H1 (cell line): ENCODE data around the gene SH3RF3. TPM values are rescaled to one million over a fixed set of nuclear protein-coding genes. Genes with fewer than 3 reads are reported as not detected.

Experiments
- CTCF ChIA-PET: fragments of 300-600 bp; sonication (Branson Sonifier 250); formaldehyde crosslinking; loops from one replicate; lab custom pipeline; 2021; ENCODE audit not compliant: partially characterized antibody; lab: Charles Lee
- POLR2A ChIA-PET: fragments of 300-600 bp; sonication (Branson Sonifier 250); formaldehyde crosslinking; loops from one replicate; lab custom pipeline; 2021; ENCODE audit warnings: inconsistent platforms; ENCODE audit not compliant: partially characterized antibody; lab: Charles Lee
- DNase-seq, 2 experiments: peaks; one replicate each; pipeline versions ENCODE4 v3.0.0 to v3.0.0-alpha.2; 2010 to 2022; ENCODE audit warnings: low spot score in 2 of 2, low read depth in 1 of 2, mixed read lengths in 1 of 2
- FAIRE-seq: peaks from 2 replicates; lab custom pipeline; 2011; peaks lifted over from hg19 to GRCh38; lab: Jason Lieb, UNC
- H2AFZ ChIP-seq: 2 replicates; pipeline ENCODE4 v1.8.1; 2012; ENCODE audit warnings: low read length, inconsistent platforms
- H2AK5ac ChIP-seq: 2 replicates; pipeline ENCODE4 v1.6.1; 2013; ENCODE audit warnings: low read depth, low read length
- H2BK120ac ChIP-seq: replicated peaks from 2 replicates; pipeline ENCODE3; 2013; ENCODE audit warnings: low read depth, low read length, inconsistent platforms
- H2BK12ac ChIP-seq: 2 replicates; pipeline ENCODE4 v1.6.1; 2013; ENCODE audit warnings: low read depth, low read length
- H2BK15ac ChIP-seq: 2 replicates; pipeline ENCODE4 v1.6.1; 2013; ENCODE audit warnings: low read length
- H2BK20ac ChIP-seq: 2 replicates; pipeline ENCODE4 v1.6.1; 2013; ENCODE audit warnings: low read length
- H2BK5ac ChIP-seq: 2 replicates; pipeline ENCODE4 v1.6.1; 2013; ENCODE audit warnings: low read depth, low read length
- H3K14ac ChIP-seq: 2 replicates; pipeline ENCODE4 v1.6.1; 2013; ENCODE audit warnings: inconsistent platforms; ENCODE audit not compliant: insufficient read length
- H3K18ac ChIP-seq: 2 replicates; pipeline ENCODE4 v1.6.1; 2013; ENCODE audit warnings: low read length; ENCODE audit errors: extremely low read depth
- H3K23ac ChIP-seq: 2 replicates; pipeline ENCODE4 v1.6.1; 2013; ENCODE audit warnings: inconsistent platforms; ENCODE audit not compliant: insufficient read length
- H3K23me2 ChIP-seq: 2 replicates; pipeline ENCODE4 v1.6.1; 2013; ENCODE audit warnings: low read depth, low read length
- H3K27ac ChIP-seq: 2 replicates; pipeline ENCODE4 v1.6.1; 2011; ENCODE audit warnings: low read depth, low read length, inconsistent platforms
- H3K27me3 ChIP-seq, 4 experiments: replicated peaks in 1 of 4; 1 replicate in 1 of 4; 2 replicates in 3 of 4; pipeline versions ENCODE4 v1.6.1 to v1.8.1; 2011 to 2013; ENCODE audit warnings: low read length in 3 of 4, mild to moderate bottlenecking in 3 of 4, inconsistent platforms in 2 of 4, mixed read lengths in 2 of 4, moderate library complexity in 1 of 4; ENCODE audit not compliant: control insufficient read depth in 3 of 4, insufficient read depth in 3 of 4; ENCODE audit errors: extremely low read depth in 1 of 4
- H3K36me3 ChIP-seq, 4 experiments: 2 replicates each; pipeline versions ENCODE4 v1.6.1 to v1.8.1; 2011 to 2013; ENCODE audit warnings: mild to moderate bottlenecking in 4 of 4, low read length in 3 of 4, moderate library complexity in 2 of 4, control low read depth in 1 of 4, inconsistent platforms in 1 of 4; ENCODE audit not compliant: insufficient read depth in 4 of 4, control insufficient read depth in 2 of 4
- H3K4ac ChIP-seq: replicated peaks from 2 replicates; pipeline ENCODE3; 2013; ENCODE audit warnings: low read length, low read depth, mixed read lengths, inconsistent platforms; ENCODE audit not compliant: insufficient read length
- H3K4me1 ChIP-seq, 4 experiments: replicated peaks in 1 of 4; 1 replicate in 1 of 4; 2 replicates in 3 of 4; pipeline versions ENCODE4 v1.6.1 to v1.8.1; 2011 to 2013; ENCODE audit warnings: low read length in 3 of 4, inconsistent platforms in 2 of 4, mixed read lengths in 1 of 4; ENCODE audit not compliant: insufficient read depth in 4 of 4, control insufficient read depth in 3 of 4
- H3K4me2 ChIP-seq, 2 experiments: 2 replicates each; pipeline versions ENCODE4 v1.6.1 to v1.8.1; 2011 to 2013; ENCODE audit warnings: low read depth in 2 of 2, low read length in 2 of 2, control low read depth in 1 of 2, inconsistent platforms in 1 of 2, mild to moderate bottlenecking in 1 of 2; ENCODE audit not compliant: insufficient read depth in 1 of 2
- H3K4me3 ChIP-seq, 4 experiments: fragments of 200-600, 300-600 bp in 1 of 4; sonication (generic), shearing (Covaris generic), sonication (Bioruptor Twin) in 1 of 4; 2 replicates each; pipeline versions ENCODE4 v1.5.1 to v1.8.1; 2011 to 2016; ENCODE audit warnings: low read length in 4 of 4, low read depth in 3 of 4, control low read depth in 2 of 4, inconsistent platforms in 2 of 4, mild to moderate bottlenecking in 2 of 4, mixed read lengths in 1 of 4, moderate library complexity in 1 of 4; ENCODE audit not compliant: insufficient read depth in 2 of 4; ENCODE audit errors: extremely low read depth in 1 of 4
- H3K56ac ChIP-seq: replicated peaks from 2 replicates; pipeline ENCODE3; 2013; ENCODE audit warnings: low read depth, mild to moderate bottlenecking, mixed read lengths, low read length, inconsistent platforms; ENCODE audit not compliant: insufficient read length
- H3K79me1 ChIP-seq: 2 replicates; pipeline ENCODE4 v1.6.1; 2013; ENCODE audit warnings: low read depth, low read length, control low read depth
- H3K79me2 ChIP-seq, 2 experiments: 2 replicates each; pipeline versions ENCODE4 v1.6.1 to v1.8.1; 2012 to 2013; ENCODE audit warnings: low read length in 2 of 2, mild to moderate bottlenecking in 2 of 2, inconsistent platforms in 1 of 2; ENCODE audit not compliant: insufficient read depth in 2 of 2, control insufficient read depth in 1 of 2
- H3K9ac ChIP-seq, 4 experiments: replicated peaks in 1 of 4; 1 replicate in 1 of 4; 2 replicates in 3 of 4; pipeline versions ENCODE4 v1.6.1 to v1.8.1; 2011 to 2013; ENCODE audit warnings: low read depth in 3 of 4, low read length in 3 of 4, control low read depth in 2 of 4, mild to moderate bottlenecking in 2 of 4, moderate library complexity in 2 of 4, inconsistent platforms in 1 of 4; ENCODE audit errors: extremely low read depth in 1 of 4
- H3K9me3 ChIP-seq, 2 experiments: 2 replicates each; pipeline versions ENCODE4 v1.6.1 to v1.8.1; 2012 to 2013; ENCODE audit warnings: mild to moderate bottlenecking in 2 of 2, moderate library complexity in 2 of 2, control low read depth in 1 of 2, inconsistent platforms in 1 of 2, low read depth in 1 of 2, low read length in 1 of 2, mixed read lengths in 1 of 2; ENCODE audit not compliant: insufficient read depth in 2 of 2
- H4K20me1 ChIP-seq, 2 experiments: replicated peaks in 1 of 2; 2 replicates each; pipeline versions ENCODE3 to v1.8.1; 2011 to 2013; ENCODE audit warnings: inconsistent platforms in 2 of 2, low read length in 2 of 2, mild to moderate bottlenecking in 1 of 2; ENCODE audit not compliant: insufficient read depth in 2 of 2, control insufficient read depth in 1 of 2
- H4K5ac ChIP-seq: 2 replicates; pipeline ENCODE4 v1.6.1; 2013; ENCODE audit warnings: low read length, low read depth, mixed read lengths, inconsistent platforms; ENCODE audit not compliant: insufficient read length
- H4K8ac ChIP-seq: 2 replicates; pipeline ENCODE4 v1.8.0; 2013; ENCODE audit warnings: mild to moderate bottlenecking, moderate library complexity, low read length, inconsistent platforms; ENCODE audit not compliant: insufficient read depth; ENCODE audit errors: extremely low read depth
- H4K91ac ChIP-seq: replicated peaks from 2 replicates; pipeline ENCODE3; 2013; ENCODE audit warnings: low read length, mixed read lengths, inconsistent platforms; ENCODE audit not compliant: insufficient read length
- BACH1 ChIP-seq: IDR thresholded peaks from 2 replicates; pipeline ENCODE4 v1.6.1; 2012; ENCODE audit warnings: low read length, improper control_type of control experiment
- CBX5 ChIP-seq: fragments of 300-800, 300-1000 bp; sonication (generic); IDR thresholded peaks from 2 replicates; pipeline ENCODE4 v1.7.1; 2016; ENCODE audit warnings: antibody characterized with exemption, low read length, low read depth
- EP300 ChIP-seq, 2 experiments: IDR thresholded peaks; 1 replicate in 1 of 2; 2 replicates in 1 of 2; pipeline ENCODE4 v1.6.1; 2011 to 2012; ENCODE audit warnings: low read depth in 2 of 2, low read length in 2 of 2, mild to moderate bottlenecking in 2 of 2, borderline replicate concordance in 1 of 2, inconsistent platforms in 1 of 2, moderate library complexity in 1 of 2
- SIX5 ChIP-seq: IDR thresholded peaks from 2 replicates; pipeline ENCODE4 v1.6.1; 2011; ENCODE audit warnings: mild to moderate bottlenecking, low read depth, low read length
- SRF ChIP-seq: IDR thresholded peaks from 2 replicates; pipeline ENCODE4 v1.6.1; 2011; ENCODE audit warnings: mild to moderate bottlenecking, low read depth, low read length, moderate library complexity
- TAF1 ChIP-seq: IDR thresholded peaks from 2 replicates; pipeline ENCODE4 v1.6.1; 2011; ENCODE audit warnings: mild to moderate bottlenecking, low read depth, low read length
- WGBS, 2 experiments: shearing (Covaris generic) in 1 of 2; methylation state at CpG; one replicate each; pipeline versions ENCODE4 v1.1.6 to v1.1.7; 2013 to 2015; ENCODE audit warnings: low lambda C conversion rate in 2 of 2, mixed read lengths in 2 of 2, inconsistent platforms in 1 of 2, low coverage in 1 of 2, missing lambda C conversion rate in 1 of 2; ENCODE audit not compliant: insufficient replicate concordance in 2 of 2, insufficient coverage in 1 of 2, insufficient read length in 1 of 2; ENCODE audit errors: extremely low coverage in 1 of 2, missing lambda C conversion rate in 1 of 2; 5-methylcytosine and 5-hydroxymethylcytosine counted together
- polyA plus RNA-seq, 7 experiments: library from polyadenylated mRNA; depleted of rRNA in 3 of 7; stranded (reverse) in 5 of 7; unstranded in 2 of 7; fragments of >200 nt in 5 of 7; fragments of 200-250 nt in 2 of 7; gene quantifications; 1 replicate in 5 of 7; 2 replicates in 1 of 7; 4 replicates in 1 of 7; pipeline versions ENCODE4 v1.2.1 to v1.2.3, GENCODE V29; 2011 to 2013; ENCODE audit warnings: missing spikeins in 2 of 7, mixed read lengths in 2 of 7
- total RNA-seq: library from RNA; stranded (reverse); fragmentation: NEBNext Ultra II Directional; extraction: Animal tissue kit (Norgen Biotek cat#: 25700); gene quantifications from 2 replicates; pipeline ENCODE4 v1.2.1, GENCODE V29; 2021
- TF ChIP-seq, protein P1 (sequence below): IDR thresholded peaks from 2 replicates; pipeline ENCODE4 v1.6.1; 2012; ENCODE audit warnings: low read length, inconsistent platforms
- TF ChIP-seq, protein P2 (sequence below): IDR thresholded peaks from 2 replicates; pipeline ENCODE4 v1.6.1; 2011; ENCODE audit warnings: low read depth, mild to moderate bottlenecking, low read length; ENCODE audit not compliant: insufficient read depth

Gene SH3RF3
- total and polyA plus RNA-seq, 2 of the 8 experiments (the other 6 are each of a cell fraction or from before 2014, with no cell fraction given), result 0.11 to 0.65 TPM

DNA sequence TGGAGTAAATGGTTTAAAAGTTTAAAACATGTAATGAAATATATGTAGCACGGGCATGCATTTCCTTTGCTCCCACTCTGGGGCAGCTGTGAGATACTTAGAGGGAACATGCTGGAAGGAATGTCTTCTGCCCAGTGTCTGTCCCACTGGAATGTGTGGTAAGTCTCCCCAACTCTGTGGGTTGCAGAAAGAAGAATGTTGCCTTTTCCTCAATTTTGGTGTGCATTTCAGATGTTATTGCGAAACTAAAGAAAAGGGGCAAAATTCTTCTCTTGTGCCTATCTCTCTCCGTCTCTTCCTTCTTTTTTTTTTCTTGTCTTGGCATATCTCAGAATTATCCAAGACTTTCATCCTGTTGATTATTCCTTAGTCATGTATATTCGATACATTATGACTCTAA is 201.1 kb downstream of the SH3RF3 start:
- H3K56ac ChIP-seq, result no peak overlapping the region
- 84% methylated on average over 4 of the region's 4 CpGs; no CpG with 5 or more reads in 1 of the 2 experiments for WGBS, 2 experiments
- TF ChIP-seq SRF (no peak), CBX5 (no peak), TAF1 (no peak), BACH1 (no peak), SIX5 (no peak), EP300 (IDR thresholded peaks at IDR 0.05; ENCODE audit: borderline replicate concordance in 1 of 2, low read depth in 2 of 2, low read length in 2 of 2) (no peak)
- TF ChIP-seq, protein P1, sequence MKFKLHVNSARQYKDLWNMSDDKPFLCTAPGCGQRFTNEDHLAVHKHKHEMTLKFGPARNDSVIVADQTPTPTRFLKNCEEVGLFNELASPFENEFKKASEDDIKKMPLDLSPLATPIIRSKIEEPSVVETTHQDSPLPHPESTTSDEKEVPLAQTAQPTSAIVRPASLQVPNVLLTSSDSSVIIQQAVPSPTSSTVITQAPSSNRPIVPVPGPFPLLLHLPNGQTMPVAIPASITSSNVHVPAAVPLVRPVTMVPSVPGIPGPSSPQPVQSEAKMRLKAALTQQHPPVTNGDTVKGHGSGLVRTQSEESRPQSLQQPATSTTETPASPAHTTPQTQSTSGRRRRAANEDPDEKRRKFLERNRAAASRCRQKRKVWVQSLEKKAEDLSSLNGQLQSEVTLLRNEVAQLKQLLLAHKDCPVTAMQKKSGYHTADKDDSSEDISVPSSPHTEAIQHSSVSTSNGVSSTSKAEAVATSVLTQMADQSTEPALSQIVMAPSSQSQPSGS, result no peak
- TF ChIP-seq, protein P2, sequence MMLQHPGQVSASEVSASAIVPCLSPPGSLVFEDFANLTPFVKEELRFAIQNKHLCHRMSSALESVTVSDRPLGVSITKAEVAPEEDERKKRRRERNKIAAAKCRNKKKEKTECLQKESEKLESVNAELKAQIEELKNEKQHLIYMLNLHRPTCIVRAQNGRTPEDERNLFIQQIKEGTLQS, result no peak
- no peak overlapping the region for H4K91ac ChIP-seq
- H4K8ac ChIP-seq, result no peak overlapping the region
- FAIRE-seq (no peak), DNase-seq (no peak)
- no peak overlapping the region for H3K4me3 ChIP-seq
- no peak overlapping the region for H2BK15ac ChIP-seq
- H4K5ac ChIP-seq, result no peak overlapping the region
- no peak overlapping the region for H3K18ac ChIP-seq
- no peak overlapping the region for H2BK20ac ChIP-seq
- H4K20me1 ChIP-seq, result no peaks in the 10 kb centered on the region
- POLR2A ChIA-PET, result no interaction called here
- no peak overlapping the region for H2BK12ac ChIP-seq
- H2AK5ac ChIP-seq, result no peak overlapping the region
- H3K14ac ChIP-seq, result no peak overlapping the region
- H2AFZ ChIP-seq, result no peak overlapping the region
- H3K4ac ChIP-seq, result no peak overlapping the region
- no peaks in the 10 kb centered on the region for H3K36me3 ChIP-seq
- no peak overlapping the region for H3K23ac ChIP-seq
- CTCF ChIA-PET, result interaction anchor here (1.2 kb wide), 1 partner anchor 11 kb away, joined by 6 read pairs; no protein-coding TSS in a partner anchor
- no peak overlapping the region for H3K4me2 ChIP-seq
- no peaks in the 10 kb centered on the region for H3K79me2 ChIP-seq
- H3K27ac ChIP-seq, result no peak overlapping the region
- no peaks in the 10 kb centered on the region for H3K27me3 ChIP-seq
- no peaks in the 10 kb centered on the region; the same call in 1 of the 2 replicates for H3K23me2 ChIP-seq
- H3K4me1 ChIP-seq, result peaks cover 0 to 9% (median 4%) of the 10 kb centered on the region in 4 experiments; a peak in 3 of 7 replicates
- H3K79me1 ChIP-seq, result no peaks in the 10 kb centered on the region
- H3K9ac ChIP-seq, result no peak overlapping the region
- H2BK5ac ChIP-seq, result no peak overlapping the region
- no peak overlapping the region for H2BK120ac ChIP-seq
- no peaks in the 10 kb centered on the region for H3K9me3 ChIP-seq
